ENCODE measurements around the gene TEP1. TPM values are rescaled to one million over a fixed set of nuclear protein-coding genes. Genes with fewer than 3 reads are reported as not detected.

TEP1 gene
- total and polyA plus RNA-seq, 2 of the 13 experiments (the other 11 are each of a cell fraction or from before 2014, with no cell fraction given) = 11.0 to 12.8 TPM

DNA sequence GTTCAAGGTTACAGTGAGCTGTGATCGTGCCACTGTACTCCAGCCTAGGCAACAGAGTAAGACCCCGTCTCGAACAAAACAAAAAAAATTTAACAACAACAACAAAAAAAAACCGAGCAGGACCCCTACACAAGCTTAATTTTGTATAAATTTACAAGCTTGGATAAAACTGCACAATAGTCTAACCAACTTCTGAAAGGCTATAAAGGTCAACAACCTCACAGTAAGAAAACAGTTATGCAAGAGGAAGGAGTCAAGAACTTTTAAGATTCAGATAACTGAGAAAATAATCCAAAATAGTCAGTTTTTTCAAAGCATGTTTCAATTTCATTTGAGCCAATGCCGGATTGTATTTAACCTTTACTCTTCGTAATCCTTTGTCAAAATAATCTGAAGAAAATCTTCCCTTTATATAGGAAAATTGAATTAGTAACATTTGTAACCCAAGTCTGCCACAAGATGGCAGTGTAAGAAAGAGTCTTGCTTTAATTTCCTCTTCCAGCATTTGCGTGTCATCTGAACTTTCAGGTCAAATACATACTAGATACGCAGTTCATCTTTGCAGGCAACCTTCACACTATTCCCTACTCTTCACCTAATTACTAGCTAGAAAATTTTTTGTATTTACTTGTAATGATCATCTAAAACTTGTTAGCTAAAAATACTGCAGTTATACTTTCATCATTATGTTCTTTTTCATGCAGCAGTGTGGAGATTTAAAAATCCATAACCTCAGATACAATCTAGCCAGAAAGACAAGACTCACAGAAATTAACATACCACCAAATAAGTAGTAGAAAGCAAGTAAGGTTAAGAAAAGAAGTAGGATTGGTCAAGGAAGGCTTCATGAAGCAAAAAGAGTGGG lies 86.1 kb downstream of the TEP1 start (continued):
- TF ChIP-seq, protein P1, sequence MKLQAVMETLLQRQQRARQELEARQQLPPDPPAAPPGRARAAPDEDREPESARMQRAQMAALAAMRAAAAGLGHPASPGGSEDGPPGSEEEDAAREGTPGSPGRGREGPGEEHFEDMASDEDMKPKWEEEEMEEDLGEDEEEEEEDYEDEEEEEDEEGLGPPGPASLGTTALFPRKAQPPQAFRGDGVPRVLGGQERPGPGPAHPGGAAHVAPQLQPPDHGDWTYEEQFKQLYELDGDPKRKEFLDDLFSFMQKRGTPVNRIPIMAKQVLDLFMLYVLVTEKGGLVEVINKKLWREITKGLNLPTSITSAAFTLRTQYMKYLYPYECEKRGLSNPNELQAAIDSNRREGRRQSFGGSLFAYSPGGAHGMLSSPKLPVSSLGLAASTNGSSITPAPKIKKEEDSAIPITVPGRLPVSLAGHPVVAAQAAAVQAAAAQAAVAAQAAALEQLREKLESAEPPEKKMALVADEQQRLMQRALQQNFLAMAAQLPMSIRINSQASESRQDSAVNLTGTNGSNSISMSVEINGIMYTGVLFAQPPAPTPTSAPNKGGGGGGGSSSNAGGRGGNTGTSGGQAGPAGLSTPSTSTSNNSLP (IDR thresholded peaks at IDR 0.05; ENCODE audit: low read depth, low read length) = peak; percentile 85
- TF ChIP-seq ZNF83 (CRISPR knock-in tag; IDR thresholded peaks at IDR 0.05; ENCODE audit: borderline replicate concordance) (no peak), ARNT (IDR thresholded peaks at IDR 0.05) (no peak), SNAPC4 (CRISPR knock-in tag; IDR thresholded peaks at IDR 0.05) (0 out of 2 replicates have a peak, but pooled peaks have one; percentile 43), CTCF (CRISPR knock-in tag; IDR thresholded peaks at IDR 0.05) (peak; percentile 84), SMC3 (IDR thresholded peaks at IDR 0.05; ENCODE audit: low read length) (peak; percentile 78), ZNF768 (CRISPR knock-in tag; IDR thresholded peaks at IDR 0.05) (no peak), RFXANK (CRISPR knock-in tag; IDR thresholded peaks at IDR 0.05) (no peak), ZNF432 (CRISPR knock-in tag; IDR thresholded peaks at IDR 0.05; ENCODE audit: borderline replicate concordance) (no peak), TCF7L2 (IDR thresholded peaks at IDR 0.05; ENCODE audit: low read depth, low read length) (no peak), ZNF720 (CRISPR knock-in tag; IDR thresholded peaks at IDR 0.05) (no peak), SATB2 (CRISPR knock-in tag; IDR thresholded peaks at IDR 0.05) (0 out of 2 replicates have a peak, but pooled peaks have one; percentile 30), ZNF33A (CRISPR knock-in tag; IDR thresholded peaks at IDR 0.05; ENCODE audit: borderline replicate concordance) (no peak), YEATS2 (CRISPR knock-in tag; IDR thresholded peaks at IDR 0.05; ENCODE audit: borderline replicate concordance) (peak; percentile 39; the same call in 1 of the 2 replicates), RAD21 (CRISPR knock-in tag; IDR thresholded peaks at IDR 0.05) (peak; percentile 81), TEF (CRISPR knock-in tag; IDR thresholded peaks at IDR 0.05) (peak; percentile 92), ATF1 (CRISPR knock-in tag; IDR thresholded peaks at IDR 0.05) (0 out of 2 replicates have a peak, but pooled peaks have one; percentile 28)
- TF ChIP-seq, protein P2, sequence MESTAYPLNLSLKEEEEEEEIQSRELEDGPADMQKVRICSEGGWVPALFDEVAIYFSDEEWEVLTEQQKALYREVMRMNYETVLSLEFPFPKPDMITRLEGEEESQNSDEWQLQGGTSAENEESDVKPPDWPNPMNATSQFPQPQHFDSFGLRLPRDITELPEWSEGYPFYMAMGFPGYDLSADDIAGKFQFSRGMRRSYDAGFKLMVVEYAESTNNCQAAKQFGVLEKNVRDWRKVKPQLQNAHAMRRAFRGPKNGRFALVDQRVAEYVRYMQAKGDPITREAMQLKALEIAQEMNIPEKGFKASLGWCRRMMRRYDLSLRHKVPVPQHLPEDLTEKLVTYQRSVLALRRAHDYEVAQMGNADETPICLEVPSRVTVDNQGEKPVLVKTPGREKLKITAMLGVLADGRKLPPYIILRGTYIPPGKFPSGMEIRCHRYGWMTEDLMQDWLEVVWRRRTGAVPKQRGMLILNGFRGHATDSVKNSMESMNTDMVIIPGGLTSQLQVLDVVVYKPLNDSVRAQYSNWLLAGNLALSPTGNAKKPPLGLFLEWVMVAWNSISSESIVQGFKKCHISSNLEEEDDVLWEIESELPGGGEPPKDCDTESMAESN (CRISPR knock-in tag; conservative IDR thresholded peaks at IDR 0.05) = no peak
